GM19238 (cell line): Measurements from ENCODE around the gene MTPN.

ENCODE experiments used
- DNase-seq: peaks from one replicate; pipeline ENCODE4 v3.0.0; 2011; ENCODE audit warnings: low spot score; ENCODE audit not compliant: insufficient read length

Gene MTPN

GRCh38 chr7:135886345-135887132, 90.6 kb downstream of the MTPN start:
- DNase-seq = no peak

- no peak for DNase-seq
These were observed 92.5 kb downstream of the MTPN start for GRCh38 chr7:135884495-135885232.

GRCh38 chr7:135879233-135879632, 97.9 kb downstream of the MTPN start:
- DNase-seq = no peak

GRCh38 chr7:135878284-135878683, 98.9 kb downstream of the MTPN start:
- DNase-seq = no peak

GRCh38 chr7:135877805-135878204, 99.4 kb downstream of the MTPN start:
- no peak for DNase-seq
